Activated CD4-positive, alpha-beta T cell treated with anti-CD3 and anti-CD28 coated beads, Interleukin-2, Interleukin-6, amounts not matched to agents 100 ng/mL and 50 ng/mL, durations not matched to agents 16 hours and 8 hours (primary cell): Measurements from ENCODE around the gene KRTAP10-1.
"Not testable (repeated sequence)": the region's sequence is repeated elsewhere in the genome, so short reads cannot be mapped to it uniquely, and the experiment has no call there.

Experiments
- DNase-seq: peaks from one replicate; pipeline ENCODE4 v3.0.0-alpha.2; 2020

Gene KRTAP10-1

DNA sequence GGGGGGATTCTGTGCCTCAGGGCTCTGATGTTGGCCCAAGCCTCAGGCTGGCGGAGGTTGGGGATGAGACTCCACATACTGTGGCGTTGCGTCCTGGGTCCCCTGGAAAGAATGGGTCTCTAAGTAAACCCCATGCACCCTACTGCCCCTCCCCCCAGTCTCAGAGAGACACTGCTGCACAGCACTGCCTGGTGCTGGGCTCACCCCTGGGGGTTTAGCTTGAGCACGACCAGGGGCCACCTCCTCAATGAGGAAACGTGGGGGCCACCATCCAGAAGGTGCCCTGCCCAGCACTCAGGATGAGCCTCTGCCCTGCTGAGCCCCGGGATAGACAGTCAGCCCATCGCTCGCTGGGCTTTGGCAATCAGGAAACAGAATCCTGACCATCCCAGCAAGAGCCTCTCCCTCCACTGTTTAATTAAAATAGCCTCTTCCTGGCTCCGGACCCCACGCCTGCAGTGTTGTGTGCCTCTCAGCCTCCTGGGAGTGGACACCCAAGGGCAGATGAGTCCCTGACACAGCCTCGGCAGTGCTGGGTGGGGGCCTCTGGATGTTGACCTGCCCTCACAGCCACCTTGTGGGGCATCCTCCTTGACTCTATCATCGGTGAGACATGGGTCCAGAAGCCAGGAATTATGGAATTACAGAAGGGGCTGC lies 30.0 kb upstream of the KRTAP10-1 start:
- no peak for DNase-seq

DNA sequence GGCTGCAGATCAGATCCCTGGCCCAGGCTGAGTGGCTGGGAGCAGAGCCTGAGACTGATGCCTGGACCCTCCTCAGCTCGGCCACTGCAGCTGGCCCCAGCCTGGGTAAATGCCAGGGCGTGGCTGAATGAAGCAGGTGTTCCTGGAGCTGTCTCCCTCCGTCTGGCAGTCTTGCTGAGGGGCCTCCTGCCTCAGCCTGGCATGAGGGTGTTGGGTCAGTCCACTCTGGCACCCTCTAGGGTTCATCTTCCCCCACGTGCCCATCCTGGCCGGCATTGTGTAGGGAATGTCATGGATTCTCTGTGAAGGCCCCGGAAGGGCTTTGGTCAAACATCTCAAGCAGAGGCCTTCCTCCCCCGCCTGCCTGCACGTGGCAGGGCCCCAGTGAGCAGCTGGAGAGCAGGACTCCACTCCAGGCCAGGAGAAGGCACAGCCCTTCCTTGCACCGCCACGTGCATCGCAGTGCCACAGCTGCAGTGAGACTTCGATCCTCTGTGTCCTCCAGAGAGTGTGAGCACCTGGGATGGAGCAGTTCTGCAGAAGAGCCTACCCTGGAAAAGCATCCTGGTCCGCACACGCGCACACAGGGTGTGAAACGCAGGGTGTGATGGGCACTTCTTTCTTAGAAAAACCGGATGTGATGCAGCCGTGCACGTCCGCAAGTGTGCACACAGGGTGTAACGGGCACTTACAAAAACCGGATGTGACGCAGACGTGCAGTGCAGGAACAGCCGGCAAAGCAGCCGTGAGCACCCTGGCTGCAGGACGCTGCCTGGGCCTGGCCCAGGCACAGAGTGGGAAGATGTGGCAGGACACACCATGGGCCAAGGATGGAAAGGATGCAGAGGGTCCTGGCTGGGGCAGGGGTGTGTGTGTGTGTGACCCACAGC lies 28.9 kb upstream of the KRTAP10-1 start:
- DNase-seq: no peak

DNA sequence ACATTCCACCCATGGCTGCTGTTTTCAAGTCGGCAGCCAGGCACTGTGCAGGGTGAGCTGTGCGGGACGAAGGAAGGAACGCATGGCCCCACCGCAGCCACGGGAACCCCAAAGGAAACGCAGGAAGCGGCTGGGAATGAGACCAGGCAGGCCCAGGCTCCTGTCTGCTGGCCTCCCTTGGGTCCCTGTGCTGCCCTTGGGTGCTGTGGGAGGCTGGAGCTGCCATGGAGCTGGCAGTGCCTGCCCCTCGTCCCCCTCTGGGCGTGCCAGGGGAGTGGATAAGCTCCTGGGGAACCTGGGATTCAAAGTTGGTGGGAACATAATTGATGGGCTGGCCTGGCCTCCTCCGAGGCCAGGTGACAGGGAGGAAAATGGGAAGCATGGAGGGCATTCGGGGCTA lies 28.3 kb upstream of the KRTAP10-1 start:
- no peak for DNase-seq

DNA sequence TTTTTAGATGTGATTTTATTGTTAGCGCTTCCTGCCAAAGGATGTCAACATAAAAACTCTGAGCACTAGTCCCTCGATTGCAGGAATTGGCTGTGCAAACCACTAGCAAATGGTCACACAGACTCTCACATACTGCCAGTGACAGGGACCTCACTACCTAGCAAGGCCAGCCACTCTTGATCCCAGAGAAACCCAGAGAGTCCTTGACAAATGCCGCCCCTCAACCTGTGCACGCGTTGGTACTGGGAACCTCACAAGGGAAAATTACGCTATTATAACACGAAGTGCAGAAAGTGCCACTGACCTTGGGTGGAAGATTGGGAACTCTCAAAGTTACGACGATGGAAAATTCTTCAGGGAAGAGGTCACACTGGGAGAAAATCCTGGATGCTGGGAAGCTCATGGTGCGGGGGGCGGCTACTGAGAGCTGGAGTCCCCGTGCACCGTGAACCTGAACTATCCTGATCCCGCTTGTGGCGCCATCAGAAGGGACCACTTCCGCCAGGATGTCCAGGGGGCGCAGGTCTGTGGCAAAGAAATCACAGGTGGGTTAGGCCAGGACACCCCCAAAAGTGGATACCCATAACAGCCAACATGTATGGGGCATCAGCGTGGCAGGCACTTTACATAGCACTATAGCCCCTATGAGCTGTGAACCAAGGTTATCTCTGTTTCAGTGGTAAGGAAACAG lies 27.6 kb upstream of the KRTAP10-1 start:
- DNase-seq: no peak

DNA sequence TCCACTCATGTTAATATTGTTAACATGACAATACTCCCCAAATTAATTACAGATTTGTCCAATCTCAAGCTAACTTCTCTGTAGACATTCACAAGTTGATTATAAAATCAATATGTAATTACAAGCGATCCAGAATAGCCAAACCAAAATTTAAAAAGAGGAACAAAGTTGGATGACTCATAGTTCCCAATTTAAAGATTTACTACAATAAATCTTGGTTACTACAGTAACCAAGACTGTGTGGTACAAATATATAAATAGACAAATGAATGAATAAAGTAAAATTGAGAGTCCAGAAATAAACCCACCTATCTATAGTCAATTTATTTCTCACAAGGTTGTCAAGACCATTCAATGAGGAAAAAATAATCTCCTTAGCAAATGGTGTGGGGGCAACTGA lies 26.4 kb upstream of the KRTAP10-1 start:
- DNase-seq: no peak

DNA sequence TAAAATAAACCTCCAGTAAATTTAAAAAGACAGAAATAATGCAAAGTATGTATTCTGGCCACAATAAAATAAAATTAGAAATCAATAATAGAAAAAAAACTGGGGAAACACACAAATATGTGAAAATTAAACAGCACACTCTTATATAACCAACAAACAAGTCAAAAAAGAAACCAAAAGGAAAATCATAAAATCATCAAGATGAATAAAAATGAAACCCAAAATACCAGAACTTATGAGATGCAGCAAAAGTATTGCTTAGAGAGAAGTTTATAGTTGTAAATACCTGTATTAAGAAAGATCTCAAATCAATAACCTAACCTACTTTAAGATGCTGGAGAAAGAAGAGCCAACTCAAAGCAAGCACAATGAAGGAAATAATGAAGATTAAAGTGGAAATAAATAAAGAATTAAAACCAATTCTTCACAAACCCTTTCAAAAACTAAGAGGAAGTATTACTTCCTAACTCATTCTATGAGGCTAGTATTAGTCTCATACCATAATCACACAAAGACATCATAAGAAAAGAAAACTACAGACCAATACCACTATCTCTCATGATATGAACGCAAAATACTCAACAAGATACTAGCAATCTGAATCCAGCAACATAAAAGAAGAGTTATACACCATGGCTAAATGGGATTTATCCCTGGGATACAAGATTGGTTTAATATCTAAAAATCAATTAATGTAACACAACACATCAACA lies 25.0 kb upstream of the KRTAP10-1 start:
- DNase-seq: no peak

DNA sequence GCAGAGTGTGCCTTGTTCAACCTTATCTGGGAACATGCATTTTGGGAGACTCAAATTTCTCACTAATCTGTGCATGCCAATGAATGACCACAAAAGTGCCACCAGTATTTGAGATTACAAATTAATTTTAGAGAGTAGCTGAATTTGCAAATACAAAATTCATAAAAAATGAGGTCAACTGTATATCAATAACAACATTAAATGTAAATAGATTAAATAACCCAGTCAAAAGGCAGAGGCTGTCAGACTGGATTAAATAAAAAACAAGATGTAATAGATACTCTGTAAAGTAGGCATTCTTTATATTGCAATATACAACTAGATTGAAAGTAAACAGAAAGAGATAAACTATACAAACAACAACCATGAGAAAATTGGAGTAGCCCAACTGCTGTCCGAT lies 24.1 kb upstream of the KRTAP10-1 start:
- no peak for DNase-seq

DNA sequence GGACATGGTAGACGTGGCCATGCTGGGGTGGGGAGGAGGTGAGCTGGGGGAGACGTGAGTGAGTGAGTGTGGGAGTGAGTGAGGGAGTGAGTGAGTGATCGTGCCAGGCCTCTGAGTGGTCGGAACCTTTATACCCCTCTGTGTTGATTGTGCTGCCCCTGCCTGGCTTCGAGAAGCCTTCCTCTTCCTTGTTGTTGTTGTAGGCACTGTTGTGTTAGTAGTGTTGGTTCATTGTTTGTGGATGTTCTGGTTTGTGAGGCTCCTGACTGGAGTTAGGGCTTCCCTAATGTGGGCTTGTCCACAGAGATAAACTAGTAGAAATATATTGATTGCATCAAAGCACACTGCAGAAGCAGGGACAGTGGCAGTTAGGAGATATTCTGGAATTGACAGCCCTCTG lies 18.7 kb upstream of the KRTAP10-1 start, which contains the start of gene KRTAP10-3:
Gene KRTAP10-3 (minus strand): TSS at position 101 of the 400 bp plus-strand sequence. CDS start 80 bp downstream, at position 21.
- DNase-seq: no peak

DNA sequence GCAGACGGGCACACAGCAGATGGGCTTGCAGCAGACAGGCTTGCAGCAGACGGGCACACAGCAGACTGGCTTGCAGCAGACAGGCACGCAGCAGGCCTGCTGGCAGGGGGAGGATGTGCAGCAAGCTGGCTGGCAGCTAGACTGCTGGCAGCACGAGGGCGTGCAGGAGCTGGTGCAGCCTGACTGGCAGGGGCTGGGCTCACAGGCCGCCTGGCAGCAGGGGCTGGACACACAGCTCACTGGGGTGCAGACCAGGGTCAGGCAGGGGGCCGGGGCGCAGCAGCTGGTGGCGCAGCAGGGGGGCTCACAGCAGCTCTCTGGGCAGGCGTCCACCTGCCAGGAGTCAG lies 18.3 kb upstream of the KRTAP10-1 start:
- DNase-seq: not testable (repeated sequence)

DNA sequence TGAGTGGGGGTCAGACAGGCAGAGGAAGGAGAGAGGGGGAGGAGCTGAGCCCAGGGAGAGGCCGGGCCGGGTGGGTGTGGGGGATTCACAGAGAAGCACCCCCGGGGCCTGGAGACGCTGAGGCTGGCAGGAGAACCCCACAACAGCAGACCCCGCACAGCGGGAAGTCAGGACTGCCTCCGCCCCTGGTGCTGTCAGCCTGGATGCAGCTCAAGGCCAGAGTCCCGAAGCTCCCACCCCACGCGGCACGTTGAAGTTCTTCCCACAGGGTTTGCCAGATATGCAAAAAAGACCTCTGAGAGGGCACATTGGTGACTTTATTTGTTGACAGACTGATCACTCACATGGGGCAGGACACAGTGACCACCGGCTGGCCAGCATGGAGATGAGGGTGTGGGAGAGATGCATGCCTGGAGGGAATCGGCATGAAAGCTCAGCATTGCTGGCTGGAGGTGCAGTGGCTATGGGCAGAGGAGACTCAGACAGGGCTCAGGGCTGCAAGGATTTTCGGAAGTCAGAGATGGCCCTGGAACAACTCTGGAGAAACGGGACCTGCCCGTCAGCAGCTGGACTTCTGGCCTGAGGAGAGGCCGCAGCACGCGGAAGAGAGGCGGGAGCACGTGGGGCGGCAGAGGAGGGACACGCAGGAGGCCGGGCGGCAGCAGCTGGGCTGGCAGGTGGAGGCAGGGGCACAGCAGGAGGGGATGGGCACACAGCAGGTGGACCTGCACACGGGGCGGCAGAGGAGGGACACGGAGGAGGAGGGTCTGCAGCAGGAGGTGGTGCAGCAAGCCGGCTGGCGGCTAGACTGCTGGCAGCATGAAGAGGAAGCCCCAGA lies 17.7 kb upstream of the KRTAP10-1 start:
- no peak for DNase-seq

DNA sequence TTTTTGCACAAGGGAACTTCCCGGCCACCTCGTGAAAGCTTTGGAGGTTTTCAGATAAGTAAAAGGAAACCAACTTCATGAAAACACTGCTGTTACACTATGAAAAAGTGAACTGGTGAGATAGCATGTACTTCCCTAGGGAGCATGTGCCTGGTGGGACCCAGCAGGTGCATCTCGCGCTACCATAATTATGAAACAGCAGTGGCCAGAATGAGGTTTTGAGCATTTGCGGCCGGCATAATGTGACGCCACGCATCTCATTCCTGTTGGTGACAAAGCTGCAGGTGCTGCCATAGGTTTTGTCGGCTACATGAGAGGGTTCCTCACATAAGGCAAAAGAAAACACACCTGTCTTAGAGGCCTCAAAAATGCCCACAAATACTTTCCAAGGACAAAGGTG lies 16.9 kb upstream of the KRTAP10-1 start:
- DNase-seq: no peak

DNA sequence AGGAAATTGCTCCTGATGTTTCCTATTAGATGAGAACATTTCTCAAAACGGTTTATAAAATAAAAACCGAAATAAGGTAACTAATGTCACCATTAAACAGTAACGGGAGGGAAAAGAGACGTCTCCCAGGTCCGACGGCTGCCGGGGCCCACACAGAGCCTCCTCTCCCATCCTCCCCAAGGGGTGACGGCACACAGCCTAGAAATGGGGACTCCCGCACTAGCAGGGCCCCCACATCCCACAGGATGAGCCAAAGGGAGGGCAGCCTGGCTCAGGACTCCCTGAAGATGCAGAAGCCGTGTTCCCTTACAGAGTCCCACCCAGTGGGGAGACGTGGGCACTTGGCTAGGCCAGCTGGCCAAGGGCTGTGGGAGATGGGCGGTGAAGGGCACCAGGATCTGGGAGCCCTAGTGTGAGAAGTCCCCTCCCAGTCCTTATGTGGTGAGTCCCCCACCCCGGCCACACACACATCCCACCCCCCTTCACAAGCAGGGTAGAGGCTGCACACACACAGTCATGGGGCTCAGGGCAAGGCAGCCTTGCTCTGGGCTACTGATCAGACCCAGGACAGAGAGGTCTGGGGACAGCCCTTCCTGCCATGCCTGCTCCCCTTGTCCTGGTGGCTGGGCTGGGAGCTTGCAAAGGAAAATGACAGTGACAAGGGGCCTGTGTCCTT lies 15.3 kb upstream of the KRTAP10-1 start:
- DNase-seq: no peak

DNA sequence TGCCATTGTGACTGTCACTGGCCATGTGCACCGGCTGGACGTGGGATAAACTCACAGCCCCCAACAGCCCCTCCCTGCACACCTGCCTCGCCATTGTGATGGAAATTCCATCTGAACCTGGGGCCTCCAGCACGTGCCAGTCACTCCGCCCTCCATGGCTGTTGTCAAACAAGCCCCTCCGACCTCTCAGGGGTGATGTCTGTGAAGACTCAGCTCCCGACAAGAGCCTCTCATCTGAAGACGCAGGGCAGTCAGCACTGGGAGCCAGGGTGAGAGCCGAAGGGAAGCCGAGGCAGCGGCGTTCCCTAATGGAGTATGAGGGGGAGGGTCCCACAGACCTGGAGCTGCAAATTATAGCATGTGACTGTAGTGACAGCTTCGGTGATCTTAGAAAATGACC lies 12.7 kb upstream of the KRTAP10-1 start:
- DNase-seq: no peak

DNA sequence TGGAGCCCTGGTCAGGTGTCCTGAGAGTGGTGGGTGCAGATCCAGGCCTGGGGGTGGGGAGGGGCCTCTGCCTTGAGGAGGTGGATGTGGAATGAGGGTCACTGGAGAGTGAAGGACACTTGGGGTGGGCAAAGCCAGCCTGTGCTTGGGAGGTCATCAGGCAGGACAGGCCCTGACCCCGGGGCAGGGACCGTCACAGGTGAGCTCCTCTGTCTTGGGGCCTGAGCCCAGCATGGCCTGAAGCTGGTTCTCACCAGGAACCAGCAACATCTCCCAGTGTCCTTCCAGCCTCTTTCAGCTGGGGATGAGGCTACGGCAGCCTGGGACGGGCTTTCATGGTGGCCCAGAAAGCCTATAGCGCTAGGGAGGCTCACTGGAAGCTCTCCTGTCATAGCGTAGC lies 12.1 kb upstream of the KRTAP10-1 start:
- DNase-seq: no peak

DNA sequence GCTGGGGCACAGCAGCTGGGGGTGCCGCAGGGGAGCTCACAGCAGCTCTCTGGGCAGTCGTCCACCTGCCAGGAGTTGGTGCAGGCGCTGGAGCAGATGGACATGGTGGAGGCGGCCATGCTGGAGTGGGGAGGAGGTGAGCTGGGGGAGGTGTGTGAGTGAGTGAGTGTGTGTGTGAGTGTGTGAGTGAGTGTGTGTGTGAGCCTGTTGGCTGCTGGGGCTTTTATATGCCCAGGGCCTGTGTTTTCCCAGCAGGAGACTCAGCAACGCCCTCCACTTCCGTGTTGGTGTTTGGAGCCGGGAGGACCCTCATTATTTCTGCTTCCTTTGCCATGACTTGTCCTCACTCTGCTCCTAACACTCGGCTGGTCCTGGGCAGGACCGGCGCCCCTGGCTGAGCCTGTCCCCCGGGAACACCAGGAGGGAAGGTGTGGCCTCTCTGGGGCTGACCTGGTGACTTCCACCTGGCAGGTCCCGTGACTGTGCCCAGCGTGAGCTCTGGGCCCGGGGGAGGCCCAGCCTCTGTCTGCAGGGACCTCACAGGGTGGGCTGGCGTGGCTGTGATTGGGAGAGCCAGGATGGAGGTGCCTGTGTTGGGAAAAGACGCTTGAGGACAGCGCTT lies 11.5 kb upstream of the KRTAP10-1 start, which contains the start of gene KRTAP10-2:
Gene KRTAP10-2 (minus strand): TSS at position 166 of the 622 bp plus-strand sequence. CDS start 47 bp downstream, at position 119.
- no peak for DNase-seq

DNA sequence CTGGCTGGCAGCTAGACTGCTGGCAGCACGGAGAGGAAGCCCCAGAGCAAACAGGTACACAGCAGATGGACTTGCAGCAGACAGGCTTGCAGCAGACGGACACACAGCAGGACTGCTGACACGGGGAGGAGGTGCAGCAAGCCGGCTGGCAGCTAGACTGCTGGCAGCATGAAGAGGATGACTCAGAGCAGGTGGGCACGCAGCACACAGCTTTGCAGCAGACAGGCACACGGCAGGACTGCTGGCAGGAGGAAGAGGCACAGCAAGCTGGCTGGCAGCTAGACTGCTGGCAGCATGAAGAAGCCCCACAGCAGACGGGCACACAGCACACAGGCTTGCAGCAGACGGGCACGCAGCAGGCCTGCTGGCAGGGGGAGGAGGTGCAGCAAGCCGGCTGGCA lies 10.8 kb upstream of the KRTAP10-1 start:
- DNase-seq: no peak

DNA sequence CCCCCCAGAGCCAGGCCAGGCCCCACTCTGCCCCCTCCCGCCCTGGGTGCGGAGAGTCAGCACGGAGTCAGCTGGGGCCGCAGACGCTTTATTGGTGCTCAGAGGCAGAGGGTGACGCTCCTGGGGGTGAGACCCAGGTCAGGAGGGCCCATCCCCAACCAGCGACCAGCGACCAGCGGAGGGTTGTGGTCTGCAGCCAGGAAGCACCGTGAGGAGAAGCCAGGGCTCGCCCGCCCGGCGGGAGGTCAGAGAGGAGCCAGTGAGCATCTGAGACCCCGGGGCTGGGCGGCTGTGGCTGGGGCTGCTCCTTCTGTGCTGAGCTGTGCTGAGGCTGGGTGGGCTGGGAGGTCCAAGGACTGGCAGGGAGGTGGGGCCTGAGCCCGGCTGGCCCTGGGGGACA lies 10.3 kb upstream of the KRTAP10-1 start:
- not testable (repeated sequence) for DNase-seq

DNA sequence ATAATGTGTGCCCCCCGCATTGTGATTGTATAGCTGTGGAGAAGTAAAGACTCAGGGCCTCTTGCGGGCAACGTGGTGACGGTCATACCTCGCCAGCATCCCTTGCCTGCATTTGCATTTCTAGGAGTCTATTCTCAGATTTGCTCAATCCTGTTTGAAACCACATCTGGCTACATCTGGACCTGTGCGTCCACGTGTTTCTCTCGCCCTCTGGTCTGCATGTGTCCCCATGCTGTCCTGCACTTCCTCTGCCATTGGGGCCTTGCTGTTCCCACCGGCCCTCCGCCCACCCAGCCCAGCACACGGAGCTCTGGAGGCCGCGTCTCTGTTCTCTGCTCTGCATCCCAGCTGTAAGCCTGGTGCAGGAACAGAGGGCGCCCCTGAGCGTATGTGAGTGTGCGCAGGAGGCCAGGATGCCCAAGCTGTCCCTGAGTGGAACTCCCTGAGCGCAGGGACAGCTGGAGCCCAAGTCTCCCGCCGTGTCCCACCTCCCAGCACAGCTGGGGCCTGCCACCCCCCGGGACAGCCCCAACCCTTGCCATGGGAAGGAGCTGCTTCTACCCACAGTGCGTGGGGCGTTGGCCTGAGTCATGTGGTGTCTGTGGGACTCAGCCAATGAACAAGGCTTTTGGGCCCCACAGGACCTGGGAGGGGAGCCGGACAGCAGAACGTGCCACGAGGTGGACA lies 9.7 kb upstream of the KRTAP10-1 start:
- DNase-seq: no peak

DNA sequence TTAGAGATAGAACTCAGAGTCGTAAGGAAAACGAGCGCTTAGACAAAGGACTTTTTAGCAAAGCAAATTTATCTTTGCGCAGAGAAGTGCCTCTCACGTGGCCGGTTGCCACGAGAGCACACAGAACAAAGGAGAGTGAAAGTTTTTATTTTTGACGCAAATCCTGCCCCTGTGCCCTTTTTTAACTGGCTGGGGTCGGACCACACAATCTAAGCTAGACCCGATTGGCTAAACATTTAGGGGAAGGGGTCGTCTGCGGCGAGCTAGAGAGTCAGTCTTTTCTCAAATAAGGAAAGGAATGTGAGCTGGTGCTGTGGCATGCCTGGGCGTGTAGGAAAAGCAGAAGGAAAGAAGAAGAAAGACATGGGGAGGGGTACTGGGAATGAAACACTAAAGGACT lies 8.9 kb upstream of the KRTAP10-1 start:
- DNase-seq: no peak

DNA sequence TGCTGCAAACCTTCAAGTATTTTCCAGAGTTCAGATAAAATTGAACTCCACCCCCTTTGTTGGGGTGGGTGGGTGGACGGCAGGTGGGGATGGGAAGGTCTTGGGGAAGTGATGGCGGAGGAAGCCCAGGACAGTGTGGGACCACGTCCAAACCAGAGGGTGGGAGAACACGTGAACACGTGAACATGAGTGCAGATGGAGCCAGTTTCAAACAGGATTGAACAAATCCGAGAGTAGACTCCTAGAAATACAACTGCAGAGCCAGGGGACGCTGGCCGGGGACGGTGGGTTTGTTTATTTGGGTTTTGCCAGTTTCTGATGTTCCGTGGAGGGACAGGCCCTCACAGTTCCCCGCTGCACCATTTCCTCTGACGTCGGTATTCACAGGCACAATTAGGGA lies 8.4 kb upstream of the KRTAP10-1 start:
- DNase-seq: no peak
